Testis (tissue), 2 donors: ENCODE data around the gene MAN2A2.

ENCODE experiments used
- POLR2A ChIP-seq: fragments of 450-650 bp; IDR thresholded peaks from one replicate; pipeline ENCODE4 v1.6.1; 2017; ENCODE audit warnings: antibody characterized with exemption, mild to moderate bottlenecking, moderate library complexity
- TF ChIP-seq, protein P1 (sequence below), 3 experiments: fragments of 450-650 bp in 2 of 3; fragments of 200-600 bp in 1 of 3; sonication (generic) in 1 of 3; IDR thresholded peaks; one replicate each; pipeline ENCODE4 v1.5.1; 2016 to 2019; ENCODE audit warnings: antibody characterized with exemption in 3 of 3, mild to moderate bottlenecking in 2 of 3, moderate library complexity in 1 of 3

DNA sequence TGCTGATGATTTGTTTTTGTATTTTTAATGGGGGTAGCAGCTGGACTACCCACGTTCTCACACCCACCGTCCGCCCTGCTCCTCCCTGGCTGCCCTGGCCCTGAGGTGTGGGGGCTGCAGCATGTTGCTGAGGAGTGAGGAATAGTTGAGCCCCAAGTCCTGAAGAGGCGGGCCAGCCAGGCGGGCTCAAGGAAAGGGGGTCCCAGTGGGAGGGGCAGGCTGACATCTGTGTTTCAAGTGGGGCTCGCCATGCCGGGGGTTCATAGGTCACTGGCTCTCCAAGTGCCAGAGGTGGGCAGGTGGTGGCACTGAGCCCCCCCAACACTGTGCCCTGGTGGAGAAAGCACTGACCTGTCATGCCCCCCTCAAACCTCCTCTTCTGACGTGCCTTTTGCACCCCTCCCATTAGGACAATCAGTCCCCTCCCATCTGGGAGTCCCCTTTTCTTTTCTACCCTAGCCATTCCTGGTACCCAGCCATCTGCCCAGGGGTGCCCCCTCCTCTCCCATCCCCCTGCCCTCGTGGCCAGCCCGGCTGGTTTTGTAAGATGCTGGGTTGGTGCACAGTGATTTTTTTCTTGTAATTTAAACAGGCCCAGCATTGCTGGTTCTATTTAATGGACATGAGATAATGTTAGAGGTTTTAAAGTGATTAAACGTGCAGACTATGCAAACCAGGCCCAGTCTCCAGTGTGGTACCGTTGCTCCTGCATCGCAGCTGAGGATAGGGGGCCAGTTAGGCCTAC is 20.1 kb upstream of the MAN2A2 start:
- TF ChIP-seq, protein P1, sequence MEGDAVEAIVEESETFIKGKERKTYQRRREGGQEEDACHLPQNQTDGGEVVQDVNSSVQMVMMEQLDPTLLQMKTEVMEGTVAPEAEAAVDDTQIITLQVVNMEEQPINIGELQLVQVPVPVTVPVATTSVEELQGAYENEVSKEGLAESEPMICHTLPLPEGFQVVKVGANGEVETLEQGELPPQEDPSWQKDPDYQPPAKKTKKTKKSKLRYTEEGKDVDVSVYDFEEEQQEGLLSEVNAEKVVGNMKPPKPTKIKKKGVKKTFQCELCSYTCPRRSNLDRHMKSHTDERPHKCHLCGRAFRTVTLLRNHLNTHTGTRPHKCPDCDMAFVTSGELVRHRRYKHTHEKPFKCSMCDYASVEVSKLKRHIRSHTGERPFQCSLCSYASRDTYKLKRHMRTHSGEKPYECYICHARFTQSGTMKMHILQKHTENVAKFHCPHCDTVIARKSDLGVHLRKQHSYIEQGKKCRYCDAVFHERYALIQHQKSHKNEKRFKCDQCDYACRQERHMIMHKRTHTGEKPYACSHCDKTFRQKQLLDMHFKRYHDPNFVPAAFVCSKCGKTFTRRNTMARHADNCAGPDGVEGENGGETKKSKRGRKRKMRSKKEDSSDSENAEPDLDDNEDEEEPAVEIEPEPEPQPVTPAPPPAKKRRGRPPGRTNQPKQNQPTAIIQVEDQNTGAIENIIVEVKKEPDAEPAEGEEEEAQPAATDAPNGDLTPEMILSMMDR (IDR thresholded peaks at IDR 0.05) = no peak
- no peak for TF ChIP-seq POLR2A
